Heart left ventricle (tissue), 16 donors: ENCODE data around the gene ANK3. TPM values are rescaled to one million over a fixed set of nuclear protein-coding genes. Genes with fewer than 3 reads are reported as not detected.

ENCODE experiments used
- ATAC-seq, 4 donors: fragments of 200-7000 bp; cut with Tn5 transposase; one replicate each; pipeline ENCODE4 v1.9.1; 2020 to 2022; ENCODE audit warnings: moderate library complexity in 4 of 4, mild to moderate bottlenecking in 3 of 4, moderate number of reproducible peaks in 1 of 4
- DNase-seq, 5 donors: peaks; one replicate each; pipeline ENCODE4 v3.0.0-alpha.2; 2020
- H3K27ac ChIP-seq, 12 donors: fragments of 200-600 bp; sonication (generic) in 4 of 12; one replicate each; pipeline versions ENCODE4 v1.5.0 to v1.8.0; 2016 to 2022; ENCODE audit warnings: mild to moderate bottlenecking in 2 of 12
- H3K27me3 ChIP-seq, 9 donors: fragments of 200-600 bp; sonication (generic) in 2 of 9; one replicate each; pipeline versions ENCODE4 v1.5.1 to v1.8.0; 2016 to 2022; ENCODE audit warnings: mild to moderate bottlenecking in 3 of 9
- H3K36me3 ChIP-seq, 9 donors: fragments of 200-600 bp; sonication (generic) in 2 of 9; one replicate each; pipeline versions ENCODE4 v1.5.0 to v1.8.0; 2018 to 2022; ENCODE audit warnings: mild to moderate bottlenecking in 2 of 9
- H3K4me1 ChIP-seq, 12 donors: fragments of 200-600 bp; sonication (generic) in 4 of 12; one replicate each; pipeline versions ENCODE4 v1.5.0 to v1.8.0; 2016 to 2022; ENCODE audit warnings: mild to moderate bottlenecking in 3 of 12
- H3K4me3 ChIP-seq, 12 donors: fragments of 200-600 bp; sonication (generic) in 4 of 12; one replicate each; pipeline versions ENCODE4 v1.5.0 to v1.8.0; 2017 to 2022; ENCODE audit warnings: mild to moderate bottlenecking in 9 of 12, moderate library complexity in 4 of 12
- H3K9me3 ChIP-seq, 12 donors: fragments of 200-600 bp; sonication (generic) in 4 of 12; one replicate each; pipeline versions ENCODE4 v1.5.0 to v1.8.0; 2016 to 2022; ENCODE audit warnings: mild to moderate bottlenecking in 1 of 12
- POLR2A ChIP-seq, 2 donors: fragments of 450-650 bp; IDR thresholded peaks; one replicate each; pipeline ENCODE4 v1.6.1; 2017; ENCODE audit warnings: antibody characterized with exemption in 2 of 2, mild to moderate bottlenecking in 2 of 2, moderate library complexity in 2 of 2
- whole genome bisulfite sequencing, 4 donors: extraction: QIAGEN DNeasy Blood & Tissue Kit in 2 of 4; methylation state at CpG; one replicate each; pipeline versions ENCODE4 v1.1.5 to v1.1.7; 2013 to 2018; 5-methylcytosine and 5-hydroxymethylcytosine counted together
- intact Hi-C, 10 donors: fragments of 100-400 bp; cut with DNase I; formaldehyde crosslinking; loops; one replicate each; pipeline versions ENCODE4 v1.11.1 to v1.14.2; 2022
- polyA plus RNA-seq, 2 donors: library from polyadenylated mRNA; stranded (reverse); fragments of 200-250 nt; gene quantifications; one replicate each; pipeline ENCODE4 v1.2.3, GENCODE V29; 2013
- total RNA-seq, 9 donors: library from RNA; depleted of rRNA in 2 of 9; stranded (reverse); fragments of >200 nt in 2 of 9; fragmentation: NEBNext Ultra II Directional in 3 of 9; extraction: Animal tissue kit (Norgen Biotek cat#: 25700) in 3 of 9; gene quantifications; one replicate each; pipeline versions ENCODE4 v1.1.0 to v1.2.4, GENCODE V29; 2016 to 2023
- TF ChIP-seq, protein P1 (sequence below), 12 donors: fragments of 200-600 bp; sonication (generic) in 4 of 12; IDR thresholded peaks; one replicate each; pipeline versions ENCODE4 v1.5.0 to v1.8.0; 2018 to 2022; ENCODE audit warnings: antibody characterized with exemption in 12 of 12, mild to moderate bottlenecking in 5 of 12
- donor health status: ischemic (EF 13 %, LVEDD 7.1; RV severe dilation, severe dysfunction).
- donor health status: healthy with polysubstance abuse.
- donor health status: DM: no; HTN: yes; CAD: no.
- donor health status: DM: no; HTN: no; CAD: no.
- donor health status: ischemic (EF 25% LVEDD 6.9; RV normal size, moderate dysfunction).
- donor health status: ischemic (EF 25% LVEDD 5.7; RV mildly dilated, moderate dysfunction).
- donor health status: healthy.
- donor health status: DM: yes; HTN: yes; CAD: no.
- donor health status: ischemic (EF 35%, LVEDD 5.7; RV mildly dilated, moderate dysfunction).
- donor health status: nonischemic (EF 11% LVEDD 7.7; RV severe dilation, severe dysfunction).
- donor health status: DM: yes; HTN: yes; CAD: no.
- donor health status: PGD.
- donor health status: ischemic (EF 29% LVEDD 5.4; RV normal size, mild dysfunction).
- donor health status: nonischemic (EF 23%, LVEDD 6.1; RV moderate dilation, normal function).

ANK3 gene
- total and polyA plus RNA-seq, 11 donors, result 33.8 to 576 (median 239) TPM

DNA sequence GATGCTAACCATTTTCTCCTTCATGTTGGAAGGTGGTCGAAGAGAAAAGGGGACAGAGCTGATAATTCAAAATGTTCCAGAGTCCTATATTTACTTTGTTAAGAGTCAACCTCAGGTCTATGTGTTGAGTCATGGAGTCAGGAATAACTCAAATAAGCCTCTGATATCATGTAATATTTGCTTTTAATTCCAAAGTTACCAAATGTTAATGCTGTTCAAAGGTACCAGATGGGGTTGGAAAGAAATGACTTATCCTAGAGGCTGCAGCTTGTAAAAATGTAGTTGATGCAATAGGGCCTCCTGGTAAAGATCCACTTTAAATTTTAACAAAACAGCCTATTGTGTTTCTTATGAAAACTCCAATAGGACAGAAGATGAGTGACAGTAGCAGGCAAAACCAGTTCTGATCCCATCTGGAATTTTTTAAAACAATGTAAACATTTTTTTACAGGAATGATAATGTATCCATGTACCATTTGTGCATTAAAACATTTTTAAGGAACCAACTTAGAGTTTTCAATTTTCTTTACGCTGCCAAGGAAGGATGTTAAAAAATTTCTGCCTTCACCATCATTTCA lies 218.2 kb downstream of the ANK3 start:
- intact Hi-C loops, result no loop called here
- H3K4me3 ChIP-seq, result no peak overlapping the region
- peaks cover 0 to 3% (median 0%) of the 10 kb centered on the region in 12 donors for H3K4me1 ChIP-seq
- H3K9me3 ChIP-seq, result no peaks in the 10 kb centered on the region
- no peak overlapping the region for H3K27ac ChIP-seq
- H3K27me3 ChIP-seq, result no peaks in the 10 kb centered on the region
- DNase-seq, result no peak
- peaks cover 0 to 79% (median 19%) of the 10 kb centered on the region in 9 donors for H3K36me3 ChIP-seq
- TF ChIP-seq, protein P1, sequence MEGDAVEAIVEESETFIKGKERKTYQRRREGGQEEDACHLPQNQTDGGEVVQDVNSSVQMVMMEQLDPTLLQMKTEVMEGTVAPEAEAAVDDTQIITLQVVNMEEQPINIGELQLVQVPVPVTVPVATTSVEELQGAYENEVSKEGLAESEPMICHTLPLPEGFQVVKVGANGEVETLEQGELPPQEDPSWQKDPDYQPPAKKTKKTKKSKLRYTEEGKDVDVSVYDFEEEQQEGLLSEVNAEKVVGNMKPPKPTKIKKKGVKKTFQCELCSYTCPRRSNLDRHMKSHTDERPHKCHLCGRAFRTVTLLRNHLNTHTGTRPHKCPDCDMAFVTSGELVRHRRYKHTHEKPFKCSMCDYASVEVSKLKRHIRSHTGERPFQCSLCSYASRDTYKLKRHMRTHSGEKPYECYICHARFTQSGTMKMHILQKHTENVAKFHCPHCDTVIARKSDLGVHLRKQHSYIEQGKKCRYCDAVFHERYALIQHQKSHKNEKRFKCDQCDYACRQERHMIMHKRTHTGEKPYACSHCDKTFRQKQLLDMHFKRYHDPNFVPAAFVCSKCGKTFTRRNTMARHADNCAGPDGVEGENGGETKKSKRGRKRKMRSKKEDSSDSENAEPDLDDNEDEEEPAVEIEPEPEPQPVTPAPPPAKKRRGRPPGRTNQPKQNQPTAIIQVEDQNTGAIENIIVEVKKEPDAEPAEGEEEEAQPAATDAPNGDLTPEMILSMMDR (IDR thresholded peaks at IDR 0.05), result no peak
- no peak for TF ChIP-seq POLR2A (IDR thresholded peaks at IDR 0.05)
- WGBS, 4 donors, result 71 to 86% (median 77%) methylated on average over 2 of the region's 2 CpGs
- ATAC-seq, result no peak

DNA sequence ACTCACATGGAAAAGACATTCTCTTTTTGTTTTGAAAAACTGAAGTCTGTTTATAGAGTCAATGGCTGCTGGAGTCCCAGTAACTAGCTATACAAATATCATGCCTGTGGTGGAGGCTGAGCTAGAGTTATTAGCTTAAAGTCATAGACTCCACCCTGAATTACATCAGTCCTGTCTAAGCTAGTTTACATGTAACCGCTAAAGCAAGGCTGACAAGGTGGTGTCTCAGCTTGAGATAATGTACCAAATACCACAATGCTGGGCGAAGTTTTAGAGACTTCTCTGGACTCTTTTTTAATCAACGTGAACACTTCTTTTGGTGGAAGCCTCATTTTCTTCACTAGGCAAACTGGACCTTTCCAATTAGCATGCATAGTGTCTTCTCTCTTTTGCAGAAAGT lies 219.4 kb downstream of the ANK3 start:
- intact Hi-C loops, result no loop called here
- TF ChIP-seq POLR2A (IDR thresholded peaks at IDR 0.05), result no peak
- TF ChIP-seq, protein P1 (IDR thresholded peaks at IDR 0.05), result no peak
- Histone ChIP-seq H3K36me3 (peaks cover 0 to 86% (median 19%) of the 10 kb centered on the region in 9 donors), H3K27ac (no peak overlapping the region), H3K9me3 (no peaks in the 10 kb centered on the region), H3K4me3 (no peak overlapping the region), H3K27me3 (no peaks in the 10 kb centered on the region), H3K4me1 (peaks cover 0 to 3% (median 0%) of the 10 kb centered on the region in 12 donors)
- no peak for ATAC-seq
- WGBS, 4 donors, result 78 to 91% (median 90%) methylated on average over 3 of the region's 3 CpGs
- no peak for DNase-seq

- intact Hi-C loops, result no loop called here
- Histone ChIP-seq H3K36me3 (peaks cover 0 to 90% (median 19%) of the 10 kb centered on the region in 9 donors), H3K4me1 (peaks cover 0 to 3% (median 0%) of the 10 kb centered on the region in 12 donors), H3K9me3 (no peaks in the 10 kb centered on the region), H3K27me3 (no peaks in the 10 kb centered on the region), H3K27ac (no peak overlapping the region), H3K4me3 (no peak overlapping the region)
- TF ChIP-seq, protein P1 (IDR thresholded peaks at IDR 0.05), result no peak
- no peak for TF ChIP-seq POLR2A (IDR thresholded peaks at IDR 0.05)
- DNase-seq (no peak), ATAC-seq (no peak)
- 90 to 100% (median 94%) methylated on average over 2 of the region's 2 CpGs for WGBS, 4 donors
These were observed 220.6 kb downstream of the ANK3 start for GRCh38 chr10:60169111-60169510.

DNA sequence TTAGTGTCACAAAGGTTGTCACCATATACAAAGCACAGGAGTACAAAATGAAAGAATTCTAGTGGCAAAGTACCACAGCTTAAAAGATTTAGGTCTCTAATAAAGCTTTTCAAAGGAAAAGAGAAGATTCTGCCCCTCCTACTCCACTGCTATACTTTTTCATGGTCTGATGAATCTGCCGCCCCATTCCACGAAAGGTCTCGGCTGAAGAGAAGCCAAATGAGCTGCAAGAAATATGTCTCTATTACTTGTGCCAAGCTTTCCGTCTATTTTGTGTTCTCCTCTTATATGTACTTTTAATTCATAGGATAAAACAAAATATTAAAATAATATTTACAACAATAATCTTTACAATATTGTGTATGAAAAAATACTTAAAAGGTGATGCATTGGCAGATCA lies 222.6 kb downstream of the ANK3 start:
- TF ChIP-seq, protein P1 (IDR thresholded peaks at IDR 0.05), result no peak

More for the DNA sequence above, 222.6 kb downstream of the ANK3 start:
- Histone ChIP-seq H3K9me3 (no peaks in the 10 kb centered on the region), H3K4me1 (peaks cover 0 to 3% (median 0%) of the 10 kb centered on the region in 12 donors), H3K4me3 (peak overlapping the region in 1 of 12 donors; percentile 18), H3K27me3 (no peaks in the 10 kb centered on the region), H3K27ac (no peak overlapping the region), H3K36me3 (peaks cover 0 to 75% (median 11%) of the 10 kb centered on the region in 9 donors)
- intact Hi-C loops, result no loop called here
- ATAC-seq (no peak), DNase-seq (no peak)
- 69 to 87% (median 74%) methylated on average over 4 of the region's 4 CpGs for WGBS, 4 donors
